Lung (tissue), 12 donors: ENCODE measurements around the gene ZNF829. TPM values are rescaled to one million over a fixed set of nuclear protein-coding genes. Genes with fewer than 3 reads are reported as not detected.
A peak's percentile ranks its signal among the peaks of the same experiment; 100 is the strongest.

Experiments
- ATAC-seq: fragments of 200-7000 bp; cut with Tn5 transposase; one replicate; pipeline ENCODE4 v1.9.1; 2020; ENCODE audit warnings: moderate number of reproducible peaks; ENCODE audit not compliant: insufficient read depth, low FRiP score
- DNase-seq, 3 donors: peaks; one replicate each; pipeline ENCODE4 v3.0.0-alpha.2; 2013 to 2017
- H3K27ac ChIP-seq, 2 donors: one replicate each; pipeline ENCODE4 v1.5.1; 2013; ENCODE audit warnings: mild to moderate bottlenecking in 2 of 2, moderate library complexity in 2 of 2, control low read depth in 1 of 2, inconsistent platforms in 1 of 2, low read depth in 1 of 2, low read length in 1 of 2
- H3K27me3 ChIP-seq, 3 donors: one replicate each; pipeline ENCODE4 v1.5.1; 2013; ENCODE audit warnings: low read length in 2 of 3; ENCODE audit not compliant: control insufficient read depth in 3 of 3, insufficient read depth in 3 of 3
- H3K36me3 ChIP-seq, 4 donors: one replicate each; pipeline ENCODE4 v1.5.1; 2013; ENCODE audit warnings: low read length in 4 of 4, mild to moderate bottlenecking in 1 of 4, moderate library complexity in 1 of 4; ENCODE audit not compliant: control insufficient read depth in 4 of 4, insufficient read depth in 4 of 4
- H3K4me1 ChIP-seq, 5 donors: one replicate each; pipeline ENCODE4 v1.5.1; 2013; ENCODE audit warnings: low read length in 5 of 5, mild to moderate bottlenecking in 2 of 5, moderate library complexity in 1 of 5; ENCODE audit not compliant: control insufficient read depth in 5 of 5, insufficient read depth in 5 of 5
- H3K4me3 ChIP-seq: one replicate; pipeline ENCODE4 v1.5.1; 2013; ENCODE audit warnings: mild to moderate bottlenecking, control low read depth, moderate library complexity
- H3K9ac ChIP-seq, 2 donors: one replicate each; pipeline ENCODE4 v1.5.1; 2013; ENCODE audit warnings: low read length in 2 of 2, control low read depth in 1 of 2; ENCODE audit not compliant: insufficient read depth in 1 of 2
- H3K9me3 ChIP-seq, 4 donors: one replicate each; pipeline ENCODE4 v1.5.1; 2013; ENCODE audit warnings: low read length in 3 of 4, mild to moderate bottlenecking in 1 of 4, moderate library complexity in 1 of 4; ENCODE audit not compliant: control insufficient read depth in 4 of 4, insufficient read depth in 3 of 4
- WGBS, 2 donors: extraction: QIAGEN DNeasy Blood & Tissue Kit; methylation state at CpG; one replicate each; pipeline ENCODE4 v1.1.7; 2013; 5-methylcytosine and 5-hydroxymethylcytosine counted together
- polyA plus RNA-seq, 2 donors: library from polyadenylated mRNA; stranded (reverse); fragments of 200-250 nt; gene quantifications; one replicate each; pipeline ENCODE4 v1.2.1, GENCODE V29; 2013
- total RNA-seq, 2 donors: library from RNA; depleted of rRNA in 1 of 2; stranded (reverse); fragments of >200 nt in 1 of 2; gene quantifications; one replicate each; pipeline ENCODE4 v1.2.1, GENCODE V29; 2014 to 2021
- TF ChIP-seq, protein P1 (sequence below): IDR thresholded peaks from 2 replicates; pipeline ENCODE4 v1.5.1; 2012; ENCODE audit warnings: mild to moderate bottlenecking; ENCODE audit errors: control extremely low read depth, extremely low read depth
- donor health status: control.
- donor health status: control.
- donor health status: Bipolar disorder and iron deficiency.
- donor health status: healthy.
- donor health status: DM: yes; HTN: yes; CAD: no.

Gene ZNF829
- total and polyA plus RNA-seq, 4 donors, result 0.65 to 4.2 (median 1.6) TPM

DNA sequence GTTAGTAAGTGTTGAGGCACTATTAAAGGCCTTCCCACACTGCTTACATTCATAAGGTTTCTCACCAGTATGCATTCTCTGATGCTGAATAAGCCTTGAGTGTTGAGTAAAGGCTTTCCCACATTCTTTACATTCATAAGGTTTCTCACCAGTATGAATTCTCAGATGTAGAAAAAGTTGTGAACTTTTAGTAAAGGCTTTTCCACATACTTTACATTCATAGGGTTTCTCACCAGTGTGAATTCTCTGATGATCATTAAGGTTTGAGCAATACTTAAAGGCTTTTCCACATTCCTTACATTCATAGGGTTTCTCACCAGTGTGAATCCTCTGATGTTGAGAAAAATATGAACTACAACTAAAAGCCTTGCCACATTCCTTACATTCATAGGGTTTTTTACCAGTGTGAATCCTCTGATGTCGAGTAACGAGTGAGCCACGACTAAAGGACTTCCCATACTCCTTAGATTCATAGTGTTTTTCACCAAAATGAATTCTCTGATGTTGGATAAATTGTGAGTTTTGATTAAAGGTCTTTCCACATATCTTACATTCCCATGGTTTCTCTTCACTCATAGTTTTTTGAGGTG is 24.2 kb downstream of the ZNF829 start:
- H3K4me3 ChIP-seq, result no peak overlapping the region
- DNase-seq (no peak), ATAC-seq (no peak)
- no peak overlapping the region for H3K27ac ChIP-seq
- H3K4me1 ChIP-seq, result no peaks in the 10 kb centered on the region
- TF ChIP-seq, protein P1, sequence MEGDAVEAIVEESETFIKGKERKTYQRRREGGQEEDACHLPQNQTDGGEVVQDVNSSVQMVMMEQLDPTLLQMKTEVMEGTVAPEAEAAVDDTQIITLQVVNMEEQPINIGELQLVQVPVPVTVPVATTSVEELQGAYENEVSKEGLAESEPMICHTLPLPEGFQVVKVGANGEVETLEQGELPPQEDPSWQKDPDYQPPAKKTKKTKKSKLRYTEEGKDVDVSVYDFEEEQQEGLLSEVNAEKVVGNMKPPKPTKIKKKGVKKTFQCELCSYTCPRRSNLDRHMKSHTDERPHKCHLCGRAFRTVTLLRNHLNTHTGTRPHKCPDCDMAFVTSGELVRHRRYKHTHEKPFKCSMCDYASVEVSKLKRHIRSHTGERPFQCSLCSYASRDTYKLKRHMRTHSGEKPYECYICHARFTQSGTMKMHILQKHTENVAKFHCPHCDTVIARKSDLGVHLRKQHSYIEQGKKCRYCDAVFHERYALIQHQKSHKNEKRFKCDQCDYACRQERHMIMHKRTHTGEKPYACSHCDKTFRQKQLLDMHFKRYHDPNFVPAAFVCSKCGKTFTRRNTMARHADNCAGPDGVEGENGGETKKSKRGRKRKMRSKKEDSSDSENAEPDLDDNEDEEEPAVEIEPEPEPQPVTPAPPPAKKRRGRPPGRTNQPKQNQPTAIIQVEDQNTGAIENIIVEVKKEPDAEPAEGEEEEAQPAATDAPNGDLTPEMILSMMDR, result no peak
- no peak overlapping the region for H3K9ac ChIP-seq
- H3K36me3 ChIP-seq, result peaks cover 9 to 78% (median 55%) of the 10 kb centered on the region in 4 donors
- H3K9me3 ChIP-seq, result peaks cover 25 to 72% (median 56%) of the 10 kb centered on the region in 4 donors
- no peaks in the 10 kb centered on the region for H3K27me3 ChIP-seq
- WGBS, 2 donors, result 98 to 99% methylated on average over 3 of the region's 3 CpGs

DNA sequence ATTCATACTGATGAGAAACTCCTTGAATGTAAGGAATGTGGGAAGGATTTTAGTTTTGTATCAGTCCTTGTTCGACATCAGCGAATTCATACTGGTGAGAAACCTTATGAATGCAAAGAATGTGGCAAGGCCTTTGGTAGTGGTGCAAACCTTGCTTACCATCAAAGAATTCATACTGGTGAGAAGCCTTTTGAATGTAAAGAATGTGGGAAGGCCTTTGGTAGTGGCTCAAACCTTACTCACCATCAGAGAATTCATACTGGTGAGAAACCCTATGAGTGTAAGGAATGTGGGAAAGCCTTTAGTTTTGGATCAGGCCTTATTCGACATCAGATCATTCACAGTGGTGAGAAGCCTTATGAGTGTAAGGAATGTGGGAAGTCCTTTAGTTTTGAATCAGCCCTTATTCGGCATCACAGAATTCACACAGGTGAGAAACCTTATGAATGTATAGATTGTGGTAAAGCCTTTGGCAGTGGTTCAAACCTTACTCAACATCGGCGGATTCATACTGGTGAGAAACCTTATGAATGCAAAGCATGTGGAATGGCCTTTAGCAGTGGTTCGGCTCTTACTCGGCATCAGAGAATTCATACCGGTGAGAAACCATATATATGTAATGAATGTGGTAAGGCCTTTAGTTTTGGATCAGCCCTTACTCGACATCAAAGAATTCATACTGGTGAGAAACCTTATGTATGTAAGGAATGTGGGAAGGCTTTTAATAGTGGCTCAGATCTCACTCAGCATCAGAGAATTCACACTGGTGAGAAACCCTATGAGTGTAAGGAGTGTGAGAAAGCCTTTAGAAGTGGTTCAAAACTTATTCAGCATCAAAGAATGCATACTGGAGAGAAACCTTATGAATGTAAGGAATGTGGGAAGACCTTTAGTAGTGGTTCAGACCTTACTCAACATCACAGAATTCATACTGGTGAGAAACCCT is 38.8 kb downstream of the ZNF829 start:
- no peak overlapping the region for H3K9ac ChIP-seq
- H3K27me3 ChIP-seq, result no peaks in the 10 kb centered on the region
- H3K27ac ChIP-seq, result no peak overlapping the region
- DNase-seq (no peak), ATAC-seq (no peak)
- H3K36me3 ChIP-seq, result peaks cover 17 to 61% (median 28%) of the 10 kb centered on the region in 4 donors
- no peaks in the 10 kb centered on the region for H3K4me1 ChIP-seq
- TF ChIP-seq, protein P1, result no peak
- H3K4me3 ChIP-seq, result no peak overlapping the region
- 97 to 98% methylated on average over 10 of the region's 10 CpGs for WGBS, 2 donors
- H3K9me3 ChIP-seq, result peaks cover 27 to 64% (median 49%) of the 10 kb centered on the region in 4 donors

DNA sequence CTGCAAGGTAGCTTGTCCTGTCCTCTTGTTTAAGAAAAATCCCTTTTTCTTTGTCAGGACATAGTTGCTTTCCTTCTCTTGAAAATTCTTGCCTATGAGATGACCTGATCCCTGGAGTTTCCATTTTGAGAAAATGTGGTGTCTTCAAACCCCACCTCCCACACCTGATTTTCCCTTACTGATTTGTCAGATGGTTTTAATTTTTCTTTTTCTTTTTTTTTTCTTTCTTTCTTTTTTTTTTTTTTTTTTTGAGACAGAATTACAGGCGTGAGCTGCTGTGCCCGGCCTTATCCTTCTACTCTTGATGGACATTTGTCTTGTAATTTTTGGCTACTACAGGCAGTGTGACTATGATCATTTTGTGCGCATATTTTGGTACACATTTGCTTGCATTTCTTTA is 64.2 kb downstream of the ZNF829 start:
- Histone ChIP-seq H3K36me3 (peaks cover 5 to 34% (median 14%) of the 10 kb centered on the region in 4 donors), H3K4me1 (peaks cover 0 to 6% (median 0%) of the 10 kb centered on the region in 5 donors), H3K4me3 (no peak overlapping the region), H3K9me3 (peaks cover 0 to 11% (median 8%) of the 10 kb centered on the region in 4 donors), H3K27ac (no peak overlapping the region), H3K27me3 (no peaks in the 10 kb centered on the region), H3K9ac (peak overlapping the region in 1 of 2 donors; percentile 81)
- ATAC-seq (no peak), DNase-seq (no peak)
- TF ChIP-seq, protein P1, result no peak
- 98 to 99% methylated on average over 3 of the region's 3 CpGs for WGBS, 2 donors
